GM12878 (cell line): ENCODE results near the gene ENOX1. TPM values are rescaled to one million over a fixed set of nuclear protein-coding genes. Genes with fewer than 3 reads are reported as not detected.

Experiments used
- ATAC-seq: fragments of 200-7000 bp; cut with Tn5 transposase; 3 replicates; pipeline ENCODE4 v1.9.1; 2020; ENCODE audit warnings: mild to moderate bottlenecking, moderate library complexity
- BruUV-seq: library from RNA; stranded (reverse); fragments of 400-500 nt; replicated peaks from 2 replicates; lab custom pipeline; 2021; lab: Mats Ljungman, UMichigan
- CTCF ChIA-PET: fragments of 300-600 bp; sonication (Branson Sonifier 250); formaldehyde crosslinking; extraction: SDS; loops from one replicate; lab custom pipeline; 2021; ENCODE audit warnings: inconsistent platforms; lab: Yijun Ruan, JAX
- POLR2A ChIA-PET: fragments of 350-600 bp; formaldehyde crosslinking; extraction: SDS; loops from one replicate; lab custom pipeline; 2021; ENCODE audit warnings: inconsistent platforms; lab: Charles Lee
- RAD21 ChIA-PET: fragments of 300-600 bp; sonication (Branson Sonifier 250); formaldehyde crosslinking; loops from one replicate; lab custom pipeline; 2023; ENCODE audit warnings: antibody characterized with exemption; ENCODE audit not compliant: unreplicated experiment; lab: Charles Lee
- SMC1A ChIA-PET: fragments of 300-600 bp; sonication (Branson Sonifier 250); formaldehyde crosslinking; loops from one replicate; lab custom pipeline; 2023; ENCODE audit not compliant: unreplicated experiment, uncharacterized antibody; lab: Charles Lee
- DNase-seq: peaks from one replicate; pipeline ENCODE4 v3.0.0-alpha.2; 2011; ENCODE audit warnings: low read depth, low spot score
- FAIRE-seq: peaks from 3 replicates; lab custom pipeline; 2011; peaks lifted over from hg19 to GRCh38; lab: Jason Lieb, UNC
- H2AFZ ChIP-seq: 2 replicates; pipeline ENCODE4 v1.6.0; 2011; ENCODE audit warnings: low read depth, low read length, control low read depth; ENCODE audit not compliant: control insufficient read depth
- H3K27ac ChIP-seq: 2 replicates; pipeline ENCODE4 v1.5.1; 2011; ENCODE audit warnings: control low read depth; ENCODE audit not compliant: control insufficient read depth, insufficient read depth
- H3K27me3 ChIP-seq, 2 experiments: replicated peaks in 1 of 2; 2 replicates each; pipeline versions ENCODE4 v1.6.0 to v1.6.1; 2011; ENCODE audit warnings: low read length in 1 of 2; ENCODE audit not compliant: control insufficient read depth in 2 of 2, insufficient read depth in 2 of 2
- H3K36me3 ChIP-seq, 2 experiments: 2 replicates each; pipeline ENCODE4 v1.5.1; 2011; ENCODE audit warnings: low read length in 1 of 2; ENCODE audit not compliant: control insufficient read depth in 2 of 2, insufficient read depth in 2 of 2
- H3K4me1 ChIP-seq: 2 replicates; pipeline ENCODE4 v1.6.1; 2011; ENCODE audit warnings: mild to moderate bottlenecking, low read length, moderate library complexity, mixed read lengths; ENCODE audit not compliant: control insufficient read depth, insufficient read depth
- H3K4me2 ChIP-seq: 2 replicates; pipeline ENCODE4 v1.6.0; 2011; ENCODE audit warnings: control low read depth; ENCODE audit not compliant: control insufficient read depth, insufficient read depth
- H3K4me3 ChIP-seq: fragments of 200-600 bp; sonication (generic); 2 replicates; pipeline ENCODE4 v1.5.1; 2016
- H3K79me2 ChIP-seq: 2 replicates; pipeline ENCODE4 v1.6.0; 2011; ENCODE audit warnings: low read length; ENCODE audit not compliant: control insufficient read depth, insufficient read depth
- H3K9ac ChIP-seq: 2 replicates; pipeline ENCODE4 v1.8.0; 2011; ENCODE audit warnings: low read length, control low read depth, mixed read lengths; ENCODE audit not compliant: control insufficient read depth, insufficient read depth
- H3K9me3 ChIP-seq: replicated peaks from 3 replicates; pipeline ENCODE4 v1.5.1; 2011; ENCODE audit warnings: mild to moderate bottlenecking, low read length; ENCODE audit not compliant: control insufficient read depth, insufficient read depth
- H4K20me1 ChIP-seq: 2 replicates; pipeline ENCODE4 v1.6.0; 2011; ENCODE audit not compliant: control insufficient read depth, insufficient read depth
- BMI1 ChIP-seq: fragments of 450-650 bp; IDR thresholded peaks from 2 replicates; pipeline ENCODE4 v1.6.1; 2016; ENCODE audit warnings: mild to moderate bottlenecking, moderate library complexity, borderline replicate concordance
- DPF2 ChIP-seq: fragments of 450-650 bp; IDR thresholded peaks from 2 replicates; pipeline ENCODE4 v1.6.1; 2017; ENCODE audit warnings: mild to moderate bottlenecking
- E2F4 ChIP-seq: IDR thresholded peaks from 2 replicates; pipeline ENCODE4 v1.6.1; 2012; ENCODE audit warnings: low read depth, low read length, improper control_type of control experiment
- FOS ChIP-seq: IDR thresholded peaks from 3 replicates; pipeline ENCODE4 v1.6.1; 2011; ENCODE audit warnings: borderline replicate concordance; ENCODE audit not compliant: insufficient read length; ENCODE audit errors: extremely low read depth
- PAX8 ChIP-seq: fragments of 450-650 bp; IDR thresholded peaks from 2 replicates; pipeline ENCODE4 v1.6.1; 2017; ENCODE audit warnings: mild to moderate bottlenecking, moderate library complexity
- POLR2AphosphoS5 ChIP-seq: IDR thresholded peaks from 2 replicates; pipeline ENCODE4 v1.6.1; 2011; ENCODE audit warnings: mild to moderate bottlenecking, low read length, inconsistent platforms
- RELA ChIP-seq: fragments of 450-650 bp; IDR thresholded peaks from 2 replicates; pipeline ENCODE4 v1.8.0; 2014; ENCODE audit warnings: borderline replicate concordance; ENCODE audit not compliant: partially characterized antibody
- SP1 ChIP-seq: IDR thresholded peaks from one replicate; pipeline ENCODE4 v1.6.1; 2011; ENCODE audit warnings: low read depth, low read length
- SREBF1 ChIP-seq: IDR thresholded peaks from 2 replicates; pipeline ENCODE4 v1.6.1; 2012; ENCODE audit warnings: mild to moderate bottlenecking, low read length
- TBL1XR1 ChIP-seq: IDR thresholded peaks from 2 replicates; pipeline ENCODE4 v1.6.1; 2012; ENCODE audit warnings: low read depth, low read length, improper control_type of control experiment
- ZNF274 ChIP-seq: IDR thresholded peaks from one replicate; pipeline ENCODE4 v1.8.0; 2011; ENCODE audit not compliant: insufficient read length, insufficient read depth
- whole genome bisulfite sequencing: methylation state at CpG from one replicate; pipeline ENCODE4 v1.1.6; 2016; ENCODE audit warnings: low lambda C conversion rate; ENCODE audit not compliant: insufficient replicate concordance, insufficient coverage; ENCODE audit errors: missing lambda C conversion rate; 5-methylcytosine and 5-hydroxymethylcytosine counted together
- in situ Hi-C: fragments of 300-500 bp; cut with MboI; formaldehyde crosslinking; loops from 9 replicates; pipeline ENCODE4 v1.14.3; 2018; ENCODE audit warnings: mixed read lengths
- intact Hi-C: fragments of 100-400 bp; cut with micrococcal nuclease; formaldehyde crosslinking; loops from one replicate; pipeline ENCODE4 v1.14.2; 2022; ENCODE audit not compliant: unreplicated experiment
- polyA plus RNA-seq, 11 experiments: library from polyadenylated mRNA; depleted of rRNA in 4 of 11; unstranded in 6 of 11; stranded (reverse) in 5 of 11; fragments of >200 nt; fragmentation: Nextera tagmentation in 4 of 11; fragmentation: Illumina TruSeq in 1 of 11; extraction: Ambion mirVana in 4 of 11; extraction: Trizol in 1 of 11; gene quantifications; 1 replicate in 1 of 11; 2 replicates in 10 of 11; pipeline versions ENCODE4 v1.2.1 to v1.2.3, GENCODE V29; 2011 to 2016; ENCODE audit warnings: inconsistent platforms in 2 of 11, missing spikeins in 2 of 11, low read depth in 1 of 11
- total RNA-seq, 4 experiments: library from RNA; depleted of rRNA in 3 of 4; stranded (reverse); fragments of >200 nt in 3 of 4; fragmentation: Illumina TruSeq in 1 of 4; extraction: Trizol in 1 of 4; gene quantifications; 2 replicates each; pipeline versions ENCODE4 v1.2.1 to v1.2.3, GENCODE V29; 2013 to 2021

Gene ENOX1
- total and polyA plus RNA-seq, 10 of the 15 experiments (the other 5 are each of a cell fraction or from before 2014, with no cell fraction given): 0.11 to 0.26 (median 0.15) TPM

GRCh38 chr13:43428545-43429296, 358.1 kb downstream of the ENOX1 start:
- Histone ChIP-seq H3K27ac (no peak overlapping the region), H3K79me2 (no peaks in the 10 kb centered on the region), H3K9ac (no peak overlapping the region), H4K20me1 (no peaks in the 10 kb centered on the region), H3K4me2 (no peak overlapping the region), H2AFZ (no peak overlapping the region), H3K4me1 (no peaks in the 10 kb centered on the region), H3K9me3 (no peaks in the 10 kb centered on the region), H3K27me3 (no peaks in the 10 kb centered on the region), H3K36me3 (no peaks in the 10 kb centered on the region), H3K4me3 (no peak overlapping the region)
- intact Hi-C loops (no loop called here), in situ Hi-C loops (no loop called here)
- WGBS: 12% methylated on average over 8 of the region's 8 CpGs
- ATAC-seq (no peak), DNase-seq (no peak), FAIRE-seq (no peak)
- ChIA-PET RAD21 (no interaction called here), CTCF (interaction anchor here (0.6 to 1.2 kb wide), 2 partner anchors 13 to 866 kb away, joined by 3 read pairs; no protein-coding TSS in a partner anchor), POLR2A (no interaction called here), SMC1A (interaction anchor here (0.5 to 1.0 kb wide), 2 partner anchors 49 to 251 kb away, joined by 3 read pairs; no protein-coding TSS in a partner anchor)
- BruUV-seq: no TSS peak
- TF ChIP-seq ZNF274 (no peak), TBL1XR1 (no peak), BMI1 (no peak), E2F4 (no peak), SREBF1 (no peak), FOS (no peak), PAX8 (no peak), SP1 (no peak), POLR2AphosphoS5 (no peak), DPF2 (no peak), RELA (no peak)
